GM18526 (cell line): Measurements from ENCODE around the gene JAG1.

Source experiments
- POLR2A ChIP-seq: IDR thresholded peaks from 3 replicates; pipeline ENCODE4 v1.6.1; 2011; ENCODE audit not compliant: insufficient read length; ENCODE audit errors: extremely low read depth

JAG1 gene

DNA sequence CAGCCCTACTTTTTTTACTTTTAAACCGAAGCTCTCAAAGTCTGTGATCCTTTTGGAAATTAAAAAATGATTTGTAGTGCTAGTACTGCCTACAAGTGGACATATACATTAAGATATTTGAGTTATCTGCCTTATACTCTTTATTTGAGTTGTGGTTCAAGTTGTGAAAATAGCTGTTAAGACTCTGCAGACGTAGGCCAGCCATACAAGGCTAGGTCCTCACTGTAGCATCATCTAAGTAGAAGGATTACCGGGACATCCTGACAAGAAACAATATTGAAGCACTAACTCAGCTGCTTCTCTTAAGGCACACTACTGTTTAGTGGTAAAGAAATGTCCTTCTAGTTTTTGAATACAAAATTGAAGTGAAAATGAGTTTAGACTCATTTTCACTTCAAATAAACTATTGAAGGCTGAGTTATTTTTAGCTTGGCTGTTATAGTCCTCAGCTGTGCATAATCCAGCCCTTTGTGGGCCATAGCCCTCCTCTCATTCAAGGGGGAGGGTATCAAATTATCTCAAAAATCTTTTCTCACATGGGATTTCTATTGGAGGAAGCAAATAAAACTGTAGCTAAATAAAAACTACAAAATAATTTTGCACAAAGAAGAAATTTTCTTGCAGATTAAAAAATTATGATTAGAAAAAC, 68.1 kb downstream of the JAG1 start:
- TF ChIP-seq POLR2A: no peak

DNA sequence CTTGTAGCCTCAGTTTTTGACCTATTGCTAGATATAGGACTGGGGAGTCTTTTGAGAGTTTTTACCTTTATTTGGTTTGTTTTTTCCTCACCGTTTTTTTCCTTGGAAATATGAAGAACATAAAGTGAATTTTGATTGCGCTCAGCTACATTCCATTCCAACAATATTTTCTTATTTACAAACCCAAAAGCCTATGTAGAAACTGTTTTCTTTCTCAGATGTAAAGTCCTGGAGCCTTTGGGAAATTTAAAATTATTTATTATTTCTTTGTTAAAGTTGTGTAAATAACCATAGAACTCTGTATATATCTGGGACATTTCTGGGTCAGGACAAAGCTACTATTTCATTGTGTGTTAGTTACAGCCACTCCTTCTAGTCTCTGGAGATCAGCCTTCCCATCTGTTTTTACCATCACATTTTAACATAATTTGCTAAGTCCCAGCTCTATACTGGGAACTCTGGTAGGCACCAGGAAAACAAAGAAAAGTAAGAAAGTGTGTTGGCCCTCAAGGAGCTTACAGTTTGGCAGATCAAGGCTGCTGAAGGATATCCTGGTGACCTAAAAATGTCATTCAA, 68.8 kb downstream of the JAG1 start:
- no peak for TF ChIP-seq POLR2A

DNA sequence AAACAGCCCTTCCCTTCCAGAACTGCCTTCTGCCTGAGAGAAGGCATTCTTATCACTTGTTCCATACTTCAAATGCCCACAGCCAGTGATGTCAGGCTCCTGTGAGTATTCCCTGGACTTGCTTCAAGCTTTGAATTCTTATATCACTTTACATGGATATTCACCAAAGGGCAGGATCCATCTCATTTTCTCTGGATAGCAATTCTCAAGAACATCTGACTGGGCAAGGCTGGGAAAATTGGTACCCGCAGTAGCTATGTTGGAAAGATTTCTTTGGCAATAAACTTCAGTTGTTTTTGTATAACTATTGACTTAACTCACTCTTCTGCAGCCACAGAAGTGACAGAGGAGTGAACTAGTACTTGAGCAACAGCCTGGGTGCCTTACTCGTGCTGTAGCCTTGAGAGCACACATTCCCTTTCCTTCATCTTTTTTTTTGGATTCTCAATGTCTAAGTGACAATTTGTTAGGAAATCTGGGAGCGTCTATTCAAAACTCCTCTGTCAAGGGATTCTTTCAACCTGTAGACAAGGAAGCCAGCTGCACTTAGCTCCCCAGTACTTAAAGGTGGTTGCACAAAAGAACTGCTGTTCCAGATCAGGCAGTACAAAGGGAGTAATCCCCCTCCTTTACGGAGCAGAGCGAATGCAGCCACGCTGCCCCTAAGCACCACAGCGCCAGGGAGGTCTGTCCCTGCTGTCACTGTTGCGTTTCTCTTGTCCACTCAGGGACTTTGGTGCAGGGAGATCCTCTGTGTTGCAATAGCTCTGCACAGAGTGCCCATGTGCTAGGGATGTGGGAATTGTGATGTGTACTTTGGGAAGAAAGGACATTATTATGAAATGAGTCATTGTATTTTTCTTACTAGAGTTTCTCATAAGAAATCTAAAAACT, 69.6 kb downstream of the JAG1 start:
- TF ChIP-seq POLR2A: no peak

DNA sequence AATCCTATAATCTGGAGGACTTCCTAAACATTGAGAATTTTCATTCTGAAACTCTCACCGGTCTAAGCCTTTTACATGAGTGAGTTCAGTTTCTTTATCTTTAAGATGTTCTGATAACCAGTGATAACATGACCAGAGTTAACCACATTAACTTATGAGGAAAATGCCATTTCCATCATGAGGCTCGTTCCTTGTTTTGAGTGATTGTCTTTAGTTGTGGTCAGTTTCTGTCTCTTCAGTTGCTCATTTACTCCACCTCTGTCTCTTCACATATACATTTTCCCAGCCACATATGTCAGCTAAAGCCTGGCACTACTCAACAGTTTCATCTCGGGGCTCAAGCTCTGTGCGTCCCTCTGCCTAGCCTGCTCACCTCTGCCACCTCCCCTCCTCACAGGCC, 70.4 kb downstream of the JAG1 start:
- no peak for TF ChIP-seq POLR2A

DNA sequence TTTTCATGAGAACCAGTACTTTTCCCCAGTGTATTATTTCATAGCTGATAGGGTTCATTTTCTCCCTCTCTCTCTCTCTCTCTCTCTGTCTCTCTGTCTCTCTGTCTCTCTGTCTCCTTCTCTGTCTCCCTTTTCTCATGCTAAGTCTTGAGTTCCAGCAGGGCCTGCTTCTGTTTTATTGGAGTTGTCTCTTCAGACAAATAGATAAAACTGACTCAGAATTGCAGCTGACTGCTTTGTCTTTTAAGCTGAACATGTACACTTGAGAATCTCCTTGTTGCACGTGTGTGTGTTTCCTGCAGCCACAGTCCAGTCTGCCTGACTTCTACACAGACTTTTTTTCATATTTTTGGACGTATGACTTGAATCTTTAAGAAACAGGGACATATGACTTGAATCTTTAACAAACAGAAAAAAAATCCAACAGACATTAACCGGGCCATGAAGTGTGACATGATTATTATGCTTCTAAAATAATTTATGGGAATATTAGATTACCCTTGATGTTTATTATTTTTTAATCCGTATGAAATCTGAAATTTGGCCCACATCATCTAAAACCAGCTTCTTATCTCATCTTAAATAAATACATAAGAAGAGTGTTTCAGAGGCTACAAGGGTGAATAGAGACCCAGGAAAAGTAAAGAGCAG, 71.5 kb downstream of the JAG1 start:
- no peak for TF ChIP-seq POLR2A

DNA sequence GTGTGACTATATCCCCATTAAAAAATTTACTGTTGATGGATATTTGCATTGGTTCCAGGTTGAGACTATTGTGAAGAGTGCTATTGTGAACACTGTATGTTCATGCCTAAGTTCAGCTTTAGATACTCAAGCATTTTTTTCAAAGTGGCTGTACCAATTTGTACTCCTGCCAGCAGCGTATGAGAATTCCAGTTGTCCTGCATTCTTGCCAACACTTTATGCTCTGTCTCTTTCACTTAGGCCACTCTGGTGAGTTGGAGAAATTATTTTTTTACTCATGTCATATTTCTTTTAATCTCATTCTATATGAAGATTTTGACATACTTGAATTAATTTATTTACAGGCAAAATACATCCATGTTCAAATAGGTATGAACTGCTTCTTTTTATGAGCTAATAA, 76.2 kb downstream of the JAG1 start:
- no peak for TF ChIP-seq POLR2A

DNA sequence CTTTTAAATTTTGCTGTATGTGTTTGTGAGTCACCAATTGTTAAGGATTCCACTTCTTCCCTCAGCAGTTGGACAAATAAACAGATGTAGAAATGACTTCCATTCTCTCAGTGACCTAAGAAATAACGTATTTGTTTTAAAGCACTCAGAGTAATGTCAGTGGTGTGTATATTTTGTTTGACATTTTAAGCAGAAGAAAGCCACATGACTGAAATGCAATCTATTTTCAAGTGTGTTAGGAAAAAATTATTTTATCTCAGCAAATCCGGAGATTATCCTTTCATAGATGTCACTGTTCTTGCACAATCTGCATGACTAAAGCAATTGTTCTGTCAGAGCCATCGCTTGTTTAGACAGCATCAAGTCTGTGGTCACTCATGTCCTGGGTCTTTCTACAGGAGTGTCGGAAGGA, 77.1 kb downstream of the JAG1 start:
- no peak for TF ChIP-seq POLR2A

DNA sequence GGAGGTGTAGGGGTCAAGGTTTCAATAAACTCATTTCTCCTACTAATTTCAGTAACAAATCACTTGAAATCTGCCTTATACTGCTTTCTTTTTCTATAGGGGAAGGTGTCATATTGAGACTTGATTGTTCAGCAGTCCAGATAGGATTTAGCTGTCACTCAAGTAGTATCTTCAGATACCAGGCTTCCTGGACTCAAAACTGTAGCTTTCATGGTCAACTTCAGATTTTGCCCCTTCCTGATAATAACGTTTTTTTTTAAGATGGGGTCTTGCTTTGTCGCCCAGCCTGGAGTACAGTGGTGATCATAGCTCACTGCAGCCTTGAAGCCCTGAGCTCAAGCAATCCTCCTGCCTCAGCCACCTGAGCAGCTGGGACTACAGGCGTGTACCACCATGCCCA, 77.8 kb downstream of the JAG1 start:
- no peak for TF ChIP-seq POLR2A

DNA sequence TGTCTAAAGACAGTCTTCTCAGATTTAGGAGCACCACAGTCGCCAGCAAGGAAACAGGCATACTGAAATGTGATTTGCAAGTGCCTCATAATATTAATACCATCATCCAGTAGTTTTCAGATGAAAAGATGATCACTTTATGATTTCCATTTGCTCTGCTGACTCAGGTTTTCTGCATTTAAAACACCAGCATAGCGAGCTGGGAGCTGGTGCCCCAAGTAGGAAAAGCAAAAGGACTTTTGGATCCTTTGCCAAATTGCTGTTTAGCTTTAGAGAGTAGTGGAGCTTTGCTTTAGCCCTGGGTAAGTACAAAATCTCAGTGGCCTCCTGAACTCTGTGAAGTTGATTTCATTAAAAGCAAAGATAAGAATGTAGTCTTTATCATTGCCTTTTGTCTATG, 78.5 kb downstream of the JAG1 start:
- no peak for TF ChIP-seq POLR2A

DNA sequence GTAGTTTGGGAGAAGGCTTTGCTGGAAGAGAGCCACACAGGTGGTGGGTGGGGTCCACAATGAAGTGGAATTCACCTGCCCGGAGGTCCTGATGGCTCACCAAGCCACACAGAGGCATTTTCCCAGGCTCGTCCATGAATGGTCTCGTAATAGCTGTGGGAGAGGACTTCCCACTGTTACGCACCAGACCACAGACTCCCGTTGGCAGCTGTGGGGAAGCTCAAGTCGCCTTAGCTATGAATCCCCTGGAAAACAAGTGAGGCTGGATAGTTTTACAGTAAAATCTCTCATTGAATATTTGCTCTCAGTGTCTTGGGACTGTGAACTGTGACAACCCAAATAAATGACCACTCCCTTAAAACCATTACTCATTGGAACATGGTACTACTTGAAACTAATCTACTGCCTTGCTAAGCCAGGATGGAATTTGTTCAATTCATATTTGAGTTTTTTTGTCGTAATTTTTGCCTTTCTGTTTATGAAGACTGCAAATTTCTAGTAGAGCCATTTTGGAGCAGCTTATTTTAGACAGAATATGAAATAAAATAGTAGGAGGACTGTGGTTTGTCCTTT, 79.4 kb downstream of the JAG1 start:
- TF ChIP-seq POLR2A: no peak

DNA sequence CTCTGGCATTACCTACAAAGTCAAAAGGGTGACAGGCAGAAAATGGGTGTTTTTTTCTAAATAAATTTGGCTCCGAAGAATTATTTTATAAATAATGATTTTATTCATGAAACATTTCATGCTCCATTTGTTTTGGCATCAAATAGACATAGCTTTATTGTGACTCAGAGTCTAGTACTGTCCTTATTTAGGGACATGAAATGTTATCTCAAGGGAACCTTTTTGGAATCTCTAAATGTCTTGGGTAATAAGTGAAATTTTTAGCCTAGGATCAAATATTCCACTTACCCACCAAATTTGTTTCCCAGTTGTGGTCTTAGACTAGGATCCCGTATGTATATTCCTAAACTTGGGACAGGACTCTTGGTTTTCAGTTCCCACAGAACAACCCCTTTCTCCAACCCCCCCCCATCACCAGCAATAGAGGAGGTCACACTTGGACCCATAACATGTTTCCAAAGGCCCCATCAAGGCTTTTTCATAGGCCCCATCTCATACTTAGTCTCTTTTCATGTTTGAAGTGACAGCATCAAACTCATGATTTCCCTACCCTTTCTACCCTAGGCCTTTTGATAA, 81.8 kb downstream of the JAG1 start:
- TF ChIP-seq POLR2A: no peak

DNA sequence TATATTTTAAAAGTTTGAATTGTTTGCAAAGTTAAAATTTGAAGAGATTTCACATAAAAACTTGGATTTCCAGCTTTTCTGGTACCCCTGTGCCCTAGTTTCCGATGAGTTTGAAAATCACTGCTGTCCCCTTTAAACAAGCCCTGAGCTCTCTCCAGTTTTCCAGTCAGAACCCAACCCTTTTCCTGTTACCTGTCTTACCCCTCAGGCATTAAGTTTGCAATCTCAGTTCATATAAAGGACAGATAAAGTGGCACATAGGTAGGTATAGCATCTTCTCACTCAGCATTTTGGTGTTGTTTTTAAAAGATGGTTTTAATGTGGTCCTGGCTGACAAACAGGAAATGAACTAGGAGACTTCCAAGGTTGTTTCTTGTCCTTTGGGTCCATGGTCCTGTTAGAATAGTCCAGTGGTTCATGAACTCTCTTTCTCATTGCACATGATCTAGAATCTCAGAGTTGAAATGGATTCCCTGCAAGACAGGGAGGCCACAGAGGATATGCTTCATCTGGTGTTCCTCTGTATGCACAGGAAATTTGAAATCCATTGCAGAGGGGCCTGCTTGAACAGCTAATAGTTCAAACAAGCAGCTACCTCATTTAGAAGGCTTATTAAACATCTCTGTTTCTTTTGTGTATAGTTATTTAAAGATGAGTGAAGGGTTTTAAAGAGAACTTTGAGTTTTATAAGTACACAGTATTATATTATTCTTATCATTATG, 82.7 kb downstream of the JAG1 start:
- no peak for TF ChIP-seq POLR2A
